Erythroblast (primary cell): ENCODE measurements around the gene C9orf50.

ENCODE experiments used
- GATA1 ChIP-seq: IDR thresholded peaks from 2 replicates; pipeline ENCODE4 v1.6.1; 2011; ENCODE audit warnings: low read depth, mild to moderate bottlenecking, control low read depth, low read length, moderate library complexity
- POLR2A ChIP-seq: IDR thresholded peaks from 2 replicates; pipeline ENCODE4 v1.6.1; 2011; ENCODE audit warnings: mild to moderate bottlenecking, low read length

DNA sequence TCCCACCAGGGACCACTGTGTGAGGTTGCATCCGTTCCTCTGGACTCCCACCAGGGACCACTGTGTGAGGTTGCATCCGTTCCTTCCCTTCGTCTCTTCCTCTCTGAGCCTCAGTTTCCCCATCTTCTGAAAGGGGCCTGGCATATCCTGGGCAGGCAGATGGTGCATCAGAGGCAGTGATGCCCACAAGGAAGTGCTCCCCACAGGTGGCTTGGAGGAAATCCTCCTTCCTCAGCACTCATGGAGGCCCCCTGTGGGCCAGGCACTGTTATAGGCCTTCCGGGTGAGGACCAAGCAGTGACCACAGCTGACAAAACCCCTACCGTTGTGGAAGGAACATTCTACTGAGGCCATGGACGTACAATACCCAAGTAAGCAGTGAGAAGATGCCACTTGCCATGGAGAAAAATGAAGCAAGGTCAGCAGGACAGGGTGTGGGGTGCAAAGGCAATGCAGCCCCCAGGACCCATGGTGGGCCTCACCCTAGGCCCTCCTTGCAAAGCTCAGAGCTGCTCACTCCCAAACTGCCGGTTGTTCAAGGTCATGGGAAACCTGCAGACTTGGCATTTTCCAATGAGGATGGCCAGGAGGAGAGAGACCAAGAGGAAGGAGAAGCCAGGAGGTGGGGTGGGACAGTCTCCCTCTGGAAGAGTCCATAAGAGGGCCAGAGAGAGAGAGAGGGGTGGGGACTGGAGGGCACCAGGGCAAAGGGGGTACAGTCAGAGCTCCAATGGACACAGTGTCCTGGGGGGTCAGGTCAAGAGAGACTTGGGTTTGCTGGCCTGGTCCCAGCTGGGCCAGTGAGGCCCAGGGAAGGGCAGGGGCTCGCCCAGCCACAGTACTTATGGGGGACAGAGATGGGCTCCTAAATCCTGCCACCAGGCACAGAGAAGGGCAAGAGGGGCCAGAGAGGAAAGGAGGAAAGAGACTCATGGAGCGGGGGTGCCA lies 51.1 kb downstream of the C9orf50 start:
- TF ChIP-seq POLR2A = no peak
- no peak for TF ChIP-seq GATA1
